GM12878 (cell line): Measurements from ENCODE around the gene DHRS9. TPM values are rescaled to one million over a fixed set of nuclear protein-coding genes. Genes with fewer than 3 reads are reported as not detected.

Source experiments
- ATAC-seq: fragments of 200-7000 bp; cut with Tn5 transposase; 3 replicates; pipeline ENCODE4 v1.9.1; 2020; ENCODE audit warnings: mild to moderate bottlenecking, moderate library complexity
- BruUV-seq: library from RNA; stranded (reverse); fragments of 400-500 nt; replicated peaks from 2 replicates; lab custom pipeline; 2021; lab: Mats Ljungman, UMichigan
- CTCF ChIA-PET: fragments of 300-600 bp; sonication (Branson Sonifier 250); formaldehyde crosslinking; extraction: SDS; loops from one replicate; lab custom pipeline; 2021; ENCODE audit warnings: inconsistent platforms; lab: Yijun Ruan, JAX
- POLR2A ChIA-PET: fragments of 350-600 bp; formaldehyde crosslinking; extraction: SDS; loops from one replicate; lab custom pipeline; 2021; ENCODE audit warnings: inconsistent platforms; lab: Charles Lee
- RAD21 ChIA-PET: fragments of 300-600 bp; sonication (Branson Sonifier 250); formaldehyde crosslinking; loops from one replicate; lab custom pipeline; 2023; ENCODE audit warnings: antibody characterized with exemption; ENCODE audit not compliant: unreplicated experiment; lab: Charles Lee
- SMC1A ChIA-PET: fragments of 300-600 bp; sonication (Branson Sonifier 250); formaldehyde crosslinking; loops from one replicate; lab custom pipeline; 2023; ENCODE audit not compliant: unreplicated experiment, uncharacterized antibody; lab: Charles Lee
- DNase-seq: peaks from one replicate; pipeline ENCODE4 v3.0.0-alpha.2; 2011; ENCODE audit warnings: low read depth, low spot score
- FAIRE-seq: peaks from 3 replicates; lab custom pipeline; 2011; peaks lifted over from hg19 to GRCh38; lab: Jason Lieb, UNC
- H2AFZ ChIP-seq: 2 replicates; pipeline ENCODE4 v1.6.0; 2011; ENCODE audit warnings: low read depth, low read length, control low read depth; ENCODE audit not compliant: control insufficient read depth
- H3K27ac ChIP-seq: 2 replicates; pipeline ENCODE4 v1.5.1; 2011; ENCODE audit warnings: control low read depth; ENCODE audit not compliant: control insufficient read depth, insufficient read depth
- H3K27me3 ChIP-seq, 2 experiments: replicated peaks in 1 of 2; 2 replicates each; pipeline versions ENCODE4 v1.6.0 to v1.6.1; 2011; ENCODE audit warnings: low read length in 1 of 2; ENCODE audit not compliant: control insufficient read depth in 2 of 2, insufficient read depth in 2 of 2
- H3K36me3 ChIP-seq, 2 experiments: 2 replicates each; pipeline ENCODE4 v1.5.1; 2011; ENCODE audit warnings: low read length in 1 of 2; ENCODE audit not compliant: control insufficient read depth in 2 of 2, insufficient read depth in 2 of 2
- H3K4me1 ChIP-seq: 2 replicates; pipeline ENCODE4 v1.6.1; 2011; ENCODE audit warnings: mild to moderate bottlenecking, low read length, moderate library complexity, mixed read lengths; ENCODE audit not compliant: control insufficient read depth, insufficient read depth
- H3K4me2 ChIP-seq: 2 replicates; pipeline ENCODE4 v1.6.0; 2011; ENCODE audit warnings: control low read depth; ENCODE audit not compliant: control insufficient read depth, insufficient read depth
- H3K4me3 ChIP-seq: fragments of 200-600 bp; sonication (generic); 2 replicates; pipeline ENCODE4 v1.5.1; 2016
- H3K79me2 ChIP-seq: 2 replicates; pipeline ENCODE4 v1.6.0; 2011; ENCODE audit warnings: low read length; ENCODE audit not compliant: control insufficient read depth, insufficient read depth
- H3K9ac ChIP-seq: 2 replicates; pipeline ENCODE4 v1.8.0; 2011; ENCODE audit warnings: low read length, control low read depth, mixed read lengths; ENCODE audit not compliant: control insufficient read depth, insufficient read depth
- H3K9me3 ChIP-seq: replicated peaks from 3 replicates; pipeline ENCODE4 v1.5.1; 2011; ENCODE audit warnings: mild to moderate bottlenecking, low read length; ENCODE audit not compliant: control insufficient read depth, insufficient read depth
- H4K20me1 ChIP-seq: 2 replicates; pipeline ENCODE4 v1.6.0; 2011; ENCODE audit not compliant: control insufficient read depth, insufficient read depth
- NFIC ChIP-seq: IDR thresholded peaks from 2 replicates; pipeline ENCODE4 v1.6.1; 2012; ENCODE audit warnings: low read depth, mild to moderate bottlenecking, inconsistent platforms, low read length, moderate library complexity
- PAX5 ChIP-seq: IDR thresholded peaks from 2 replicates; pipeline ENCODE4 v1.6.1; 2011; ENCODE audit warnings: low read depth, low read length, borderline replicate concordance
- RCOR1 ChIP-seq: conservative IDR thresholded peaks from 2 replicates; pipeline ENCODE4 v1.6.1; 2012; ENCODE audit warnings: low read depth, low read length, improper control_type of control experiment
- SPI1 ChIP-seq: IDR thresholded peaks from 2 replicates; pipeline ENCODE4 v1.6.1; 2011; ENCODE audit warnings: low read depth, mild to moderate bottlenecking, low read length, moderate library complexity, borderline replicate concordance; ENCODE audit not compliant: insufficient read depth
- TARDBP ChIP-seq: IDR thresholded peaks from 2 replicates; pipeline ENCODE4 v1.6.1; 2016; ENCODE audit warnings: borderline replicate concordance
- ZBTB4 ChIP-seq: fragments of 450-650 bp; formaldehyde crosslinking; IDR thresholded peaks from 2 replicates; pipeline ENCODE4 v1.4.0; 2022; ENCODE audit warnings: mild to moderate bottlenecking, moderate library complexity
- WGBS: methylation state at CpG from one replicate; pipeline ENCODE4 v1.1.6; 2016; ENCODE audit warnings: low lambda C conversion rate; ENCODE audit not compliant: insufficient replicate concordance, insufficient coverage; ENCODE audit errors: missing lambda C conversion rate; 5-methylcytosine and 5-hydroxymethylcytosine counted together
- in situ Hi-C: fragments of 300-500 bp; cut with MboI; formaldehyde crosslinking; loops from 9 replicates; pipeline ENCODE4 v1.14.3; 2018; ENCODE audit warnings: mixed read lengths
- intact Hi-C: fragments of 100-400 bp; cut with micrococcal nuclease; formaldehyde crosslinking; loops from one replicate; pipeline ENCODE4 v1.14.2; 2022; ENCODE audit not compliant: unreplicated experiment
- polyA plus RNA-seq, 11 experiments: library from polyadenylated mRNA; depleted of rRNA in 4 of 11; unstranded in 6 of 11; stranded (reverse) in 5 of 11; fragments of >200 nt; fragmentation: Nextera tagmentation in 4 of 11; fragmentation: Illumina TruSeq in 1 of 11; extraction: Ambion mirVana in 4 of 11; extraction: Trizol in 1 of 11; gene quantifications; 1 replicate in 1 of 11; 2 replicates in 10 of 11; pipeline versions ENCODE4 v1.2.1 to v1.2.3, GENCODE V29; 2011 to 2016; ENCODE audit warnings: inconsistent platforms in 2 of 11, missing spikeins in 2 of 11, low read depth in 1 of 11
- total RNA-seq, 4 experiments: library from RNA; depleted of rRNA in 3 of 4; stranded (reverse); fragments of >200 nt in 3 of 4; fragmentation: Illumina TruSeq in 1 of 4; extraction: Trizol in 1 of 4; gene quantifications; 2 replicates each; pipeline versions ENCODE4 v1.2.1 to v1.2.3, GENCODE V29; 2013 to 2021

DHRS9 gene
- total and polyA plus RNA-seq, 10 of the 15 experiments (the other 5 are each of a cell fraction or from before 2014, with no cell fraction given), result 0.09 to 0.34 (median 0.13) TPM; not detected in 5

- TF ChIP-seq TARDBP, result no peak
These were observed 32.5 kb upstream of the DHRS9 start (continued) for GRCh38 chr2:169036736-169037440.

DNA sequence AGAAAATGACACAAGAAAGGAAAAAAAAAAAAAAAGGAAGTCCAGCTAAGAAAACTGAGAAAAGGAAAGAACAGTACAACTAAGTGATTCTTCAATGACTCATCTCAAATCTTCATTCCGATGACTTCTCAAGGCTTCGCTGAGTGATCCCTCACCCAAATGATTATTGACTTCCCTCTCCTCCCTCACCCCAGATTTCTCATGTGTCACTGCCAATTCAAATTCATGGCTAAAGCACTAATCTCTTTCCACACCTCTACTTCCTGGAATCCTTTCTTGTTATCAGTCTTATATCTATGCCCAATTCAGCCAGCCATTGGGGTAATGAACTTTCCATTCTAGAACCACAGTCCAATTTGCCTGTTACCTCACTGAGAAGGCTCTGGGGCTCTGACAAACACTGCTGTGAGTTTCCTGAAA lies 31.0 kb upstream of the DHRS9 start:
- in situ Hi-C loops (no loop called here), intact Hi-C loops (no loop called here)
- SMC1A ChIA-PET, result interaction anchor here (0.6 kb wide), 1 partner anchor 45 kb away, joined by 3 read pairs; no protein-coding TSS in a partner anchor
- Histone ChIP-seq H3K4me1 (peaks cover 3% of the 10 kb centered on the region; the same call in 1 of the 2 replicates), H3K9me3 (peaks cover 2% of the 10 kb centered on the region; the same call in 2 of the 3 replicates), H2AFZ (no peak overlapping the region), H3K79me2 (no peaks in the 10 kb centered on the region), H3K27me3 (no peaks in the 10 kb centered on the region), H3K4me2 (no peak overlapping the region), H3K9ac (no peak overlapping the region), H4K20me1 (no peaks in the 10 kb centered on the region), H3K36me3 (no peaks in the 10 kb centered on the region), H3K27ac (no peak overlapping the region), H3K4me3 (no peak overlapping the region)
- BruUV-seq, result no TSS peak
- ATAC-seq (peak; percentile 44), DNase-seq (peak; percentile 32), FAIRE-seq (peak; percentile 44)
- POLR2A ChIA-PET, result interaction anchor here (0.6 kb wide), 1 partner anchor 760 kb away, joined by 3 read pairs; the partner anchor contains the start of gene SSB
- RAD21 ChIA-PET, result no interaction called here
- WGBS, result 0% methylated on average over 2 of the region's 2 CpGs
- no peak for TF ChIP-seq RCOR1
- 0 out of 2 replicates have a peak, but pooled peaks have one; percentile 9 for TF ChIP-seq NFIC
- TF ChIP-seq PAX5, result peak; percentile 30; the same call in 1 of the 2 replicates
- peak; percentile 55 for TF ChIP-seq SPI1
- TF ChIP-seq ZBTB4 (CRISPR knock-in tag), result no peak
- CTCF ChIA-PET, result no interaction called here
